GM20000 (cell line): ENCODE results near the gene AMOTL1.

Experiments used
- DNase-seq: peaks from one replicate; pipeline ENCODE4 v3.0.0; 2012; ENCODE audit warnings: low spot score
- CTCF ChIP-seq: IDR thresholded peaks from 2 replicates; pipeline ENCODE4 v1.5.1; 2012; ENCODE audit warnings: mild to moderate bottlenecking, control low read depth; ENCODE audit errors: extremely low read depth, missing control alignments

AMOTL1 gene

GRCh38 chr11:94835594-94835927 is 67.4 kb downstream of the AMOTL1 start:
- DNase-seq = no peak
- no peak for TF ChIP-seq CTCF

GRCh38 chr11:94837317-94837716 is 69.2 kb downstream of the AMOTL1 start:
- TF ChIP-seq CTCF = no peak
- DNase-seq = no peak

DNA sequence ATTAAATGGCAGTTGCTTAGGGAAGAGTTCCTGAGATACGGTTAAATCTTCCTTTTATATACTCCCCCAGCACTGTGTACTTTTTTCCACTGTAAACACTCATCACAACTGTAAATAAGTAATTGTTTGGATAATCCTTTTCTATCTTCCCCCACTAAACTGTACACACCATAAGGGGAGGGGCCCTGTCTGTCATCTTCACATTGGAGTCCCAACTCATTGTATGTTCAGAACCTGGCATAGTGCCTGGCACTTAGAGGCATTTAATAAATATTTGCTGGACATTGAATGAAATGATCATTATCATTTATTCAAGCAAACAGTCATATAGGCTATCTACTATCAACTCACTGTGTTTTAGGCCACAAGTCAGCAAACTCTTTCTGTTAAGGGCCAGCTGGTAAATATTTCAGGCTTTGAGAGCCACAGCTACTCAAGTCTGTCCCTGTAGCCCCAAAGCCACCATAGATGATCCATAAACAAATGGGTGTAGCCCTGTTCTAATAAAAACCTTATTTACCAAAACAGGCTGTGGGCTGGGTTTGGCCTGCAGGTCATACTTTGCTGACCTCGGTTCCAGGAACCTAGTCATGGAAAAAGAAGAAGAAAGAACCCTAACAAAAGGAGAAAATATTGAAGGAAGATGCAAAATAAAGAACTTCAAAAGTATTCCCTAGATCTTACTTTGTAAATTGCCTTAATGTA is 70.0 kb downstream of the AMOTL1 start:
- DNase-seq = no peak
- TF ChIP-seq CTCF = no peak

DNA sequence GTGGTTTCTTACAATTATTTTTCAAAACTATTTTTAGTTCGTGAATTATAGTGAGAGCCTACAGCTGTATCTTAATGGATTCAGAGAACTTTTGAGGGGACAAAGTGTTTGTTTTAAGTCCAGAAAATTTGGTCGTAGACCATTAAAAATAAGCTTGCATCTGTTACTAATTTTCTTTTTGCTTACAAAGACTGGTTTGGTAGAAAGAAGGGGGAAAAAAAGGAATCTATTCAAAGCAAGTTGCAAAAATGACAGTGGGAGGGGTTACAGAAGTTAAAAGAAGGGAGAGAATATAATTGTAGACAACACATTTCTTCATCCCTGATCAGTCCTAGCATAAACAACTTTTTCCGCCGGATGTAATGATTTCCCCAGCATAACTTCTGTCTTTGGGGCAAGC is 72.1 kb downstream of the AMOTL1 start:
- TF ChIP-seq CTCF = no peak
- no peak for DNase-seq

DNA sequence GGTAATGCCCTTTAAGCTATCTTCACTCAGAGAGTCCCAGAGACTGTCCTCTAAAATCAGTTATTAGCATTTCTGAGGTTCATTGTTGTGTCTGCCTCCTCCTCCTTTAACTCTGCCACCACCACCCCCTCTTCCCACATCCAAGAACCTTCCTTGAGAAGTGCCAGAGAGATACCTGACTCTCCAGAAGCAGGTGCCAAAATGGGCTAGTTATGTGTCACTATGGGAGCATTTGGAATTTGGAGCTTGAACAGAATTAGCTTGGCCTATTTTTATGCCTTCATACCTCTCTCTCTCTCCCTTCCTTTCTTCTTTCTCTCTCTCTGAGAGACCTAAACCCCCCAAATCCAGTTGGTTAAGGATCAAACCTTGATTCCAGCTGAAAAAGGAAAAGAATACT is 75.9 kb downstream of the AMOTL1 start:
- no peak for TF ChIP-seq CTCF
- no peak for DNase-seq

DNA sequence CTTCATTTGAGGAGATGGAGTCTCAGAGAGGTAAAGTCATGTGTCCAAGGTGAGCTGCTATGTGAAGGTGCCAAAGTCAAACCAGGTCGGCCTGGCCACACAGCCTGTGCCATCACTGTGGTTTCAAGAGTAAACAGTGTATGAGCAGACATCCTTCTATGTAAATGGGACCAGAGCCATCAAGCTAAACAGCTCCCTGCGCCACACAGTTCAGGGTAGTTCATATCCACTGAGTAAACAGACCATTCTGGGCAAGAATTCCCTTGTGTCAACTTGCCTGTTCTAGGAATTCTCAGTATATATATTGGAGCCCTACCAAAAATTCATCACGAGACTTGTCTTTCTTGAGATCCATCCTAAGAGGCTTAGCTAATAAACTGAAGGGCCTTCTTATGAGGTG is 77.5 kb downstream of the AMOTL1 start:
- no peak for TF ChIP-seq CTCF
- DNase-seq = no peak

- no peak for TF ChIP-seq CTCF
- DNase-seq = no peak
Measured at GRCh38 chr11:94849839-94850238, 81.7 kb downstream of the AMOTL1 start.
